Thoracic aorta (tissue), 2 donors: ENCODE measurements around the gene EGFL7. TPM values are rescaled to one million over a fixed set of nuclear protein-coding genes. Genes with fewer than 3 reads are reported as not detected.

Experiments used
- ATAC-seq: fragments of 150-250 bp; one replicate; pipeline ENCODE4 v1.8.0; 2017; ENCODE audit warnings: low read depth; ENCODE audit not compliant: insufficient number of reproducible peaks, low FRiP score
- DNase-seq: peaks from one replicate; pipeline ENCODE4 v3.0.0-alpha.2; 2020; ENCODE audit warnings: low spot score
- H3K27ac ChIP-seq, 2 donors: fragments of 200-600 bp; sonication (generic); 1 replicate in 1 of 2; 2 replicates in 1 of 2; pipeline ENCODE4 v1.5.1; 2016; ENCODE audit warnings: mild to moderate bottlenecking in 2 of 2, moderate library complexity in 2 of 2
- H3K27me3 ChIP-seq: fragments of 200-600 bp; sonication (generic); replicated peaks from 2 replicates; pipeline ENCODE4 v1.6.0; 2016; ENCODE audit warnings: mild to moderate bottlenecking; ENCODE audit not compliant: insufficient read depth
- H3K36me3 ChIP-seq: fragments of 200-600 bp; sonication (generic); one replicate; pipeline ENCODE4 v1.5.1; 2016
- H3K4me1 ChIP-seq, 2 donors: fragments of 200-600 bp; sonication (generic); 1 replicate in 1 of 2; 2 replicates in 1 of 2; pipeline versions ENCODE4 v1.5.1 to v1.6.0; 2016; ENCODE audit warnings: low read depth in 2 of 2, mild to moderate bottlenecking in 1 of 2; ENCODE audit not compliant: control insufficient read depth in 1 of 2
- H3K4me3 ChIP-seq: fragments of 200-600 bp; sonication (generic); 2 replicates; pipeline ENCODE4 v1.5.1; 2016; ENCODE audit warnings: mild to moderate bottlenecking
- H3K9me3 ChIP-seq: fragments of 200-600 bp; sonication (generic); 2 replicates; pipeline ENCODE4 v1.5.1; 2016
- CTCF ChIP-seq: fragments of 200-600 bp; sonication (generic); IDR thresholded peaks from one replicate; pipeline ENCODE4 v1.5.1; 2019; ENCODE audit warnings: antibody characterized with exemption
- total RNA-seq, 2 donors: library from RNA; depleted of rRNA; stranded (reverse); fragments of >200 nt; gene quantifications; one replicate each; pipeline versions ENCODE4 v1.1.0 to v1.2.3, GENCODE V29; 2016

Gene EGFL7
- total RNA-seq, 2 donors from 2014 or later = 42.0 to 56.5 TPM

DNA sequence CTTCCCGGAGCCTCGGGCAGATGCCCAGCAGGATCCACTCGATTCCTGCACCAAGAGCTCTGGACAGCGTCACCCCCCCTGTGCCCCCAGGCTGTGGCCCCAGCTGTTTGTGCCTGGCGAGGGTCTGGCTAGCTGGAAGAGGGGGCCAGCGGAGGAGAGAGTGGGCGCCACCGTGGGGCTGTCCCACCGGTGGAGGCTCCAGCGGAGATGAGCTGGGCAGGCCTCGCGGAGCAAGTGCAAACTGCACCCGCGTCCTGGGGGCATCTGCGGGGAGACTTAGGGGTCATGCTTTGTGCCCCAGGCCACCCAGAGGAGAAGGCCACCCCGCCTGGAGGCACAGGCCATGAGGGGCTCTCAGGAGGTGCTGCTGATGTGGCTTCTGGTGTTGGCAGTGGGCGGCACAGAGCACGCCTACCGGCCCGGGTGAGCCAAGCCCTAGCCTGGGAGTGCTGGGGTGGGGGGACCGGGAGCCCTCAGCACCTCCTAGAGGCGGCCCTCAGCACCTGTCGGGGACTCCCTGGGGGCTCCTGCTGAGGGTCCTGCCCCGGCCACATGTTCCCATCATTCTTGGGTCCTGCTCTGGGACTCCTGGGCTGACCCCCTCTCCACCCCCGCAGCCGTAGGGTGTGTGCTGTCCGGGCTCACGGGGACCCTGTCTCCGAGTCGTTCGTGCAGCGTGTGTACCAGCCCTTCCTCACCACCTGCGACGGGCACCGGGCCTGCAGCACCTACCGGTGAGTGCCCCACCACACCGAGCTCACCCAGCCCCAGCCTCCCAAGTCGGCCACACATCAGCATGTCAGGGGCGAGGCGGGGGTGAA lies 5.4 kb downstream of the EGFL7 start:
- ATAC-seq (no peak), DNase-seq (no peak)
- H3K27ac ChIP-seq = no peak overlapping the region
- H3K4me1 ChIP-seq = peaks cover 0 to 17% of the 10 kb centered on the region in 2 donors
- H3K36me3 ChIP-seq = no peaks in the 10 kb centered on the region
- H3K9me3 ChIP-seq = no peaks in the 10 kb centered on the region
- TF ChIP-seq CTCF = no peak
- H3K4me3 ChIP-seq = peak overlapping the region; percentile 62
- H3K27me3 ChIP-seq = no peaks in the 10 kb centered on the region

- H3K36me3 ChIP-seq = peaks cover 2% of the 10 kb centered on the region
- DNase-seq (no peak), ATAC-seq (no peak)
- no peaks in the 10 kb centered on the region for H3K9me3 ChIP-seq
- TF ChIP-seq CTCF = no peak
- H3K4me3 ChIP-seq = no peak overlapping the region
- H3K4me1 ChIP-seq = peaks cover 0 to 17% of the 10 kb centered on the region in 2 donors
- H3K27me3 ChIP-seq = no peaks in the 10 kb centered on the region
- no peak overlapping the region for H3K27ac ChIP-seq
These were observed 6.5 kb downstream of the EGFL7 start for GRCh38 chr9:136668983-136669790.

- H3K4me3 ChIP-seq = no peak overlapping the region
- H3K9me3 ChIP-seq = no peaks in the 10 kb centered on the region
- H3K27me3 ChIP-seq = no peaks in the 10 kb centered on the region
- H3K27ac ChIP-seq = no peak overlapping the region
- peaks cover 5% of the 10 kb centered on the region for H3K36me3 ChIP-seq
- DNase-seq = no peak
- H3K4me1 ChIP-seq = peaks cover 0 to 14% of the 10 kb centered on the region in 2 donors
- no peak for ATAC-seq
- no peak for TF ChIP-seq CTCF
These were observed 7.2 kb downstream of the EGFL7 start for GRCh38 chr9:136669791-136670464.

DNA sequence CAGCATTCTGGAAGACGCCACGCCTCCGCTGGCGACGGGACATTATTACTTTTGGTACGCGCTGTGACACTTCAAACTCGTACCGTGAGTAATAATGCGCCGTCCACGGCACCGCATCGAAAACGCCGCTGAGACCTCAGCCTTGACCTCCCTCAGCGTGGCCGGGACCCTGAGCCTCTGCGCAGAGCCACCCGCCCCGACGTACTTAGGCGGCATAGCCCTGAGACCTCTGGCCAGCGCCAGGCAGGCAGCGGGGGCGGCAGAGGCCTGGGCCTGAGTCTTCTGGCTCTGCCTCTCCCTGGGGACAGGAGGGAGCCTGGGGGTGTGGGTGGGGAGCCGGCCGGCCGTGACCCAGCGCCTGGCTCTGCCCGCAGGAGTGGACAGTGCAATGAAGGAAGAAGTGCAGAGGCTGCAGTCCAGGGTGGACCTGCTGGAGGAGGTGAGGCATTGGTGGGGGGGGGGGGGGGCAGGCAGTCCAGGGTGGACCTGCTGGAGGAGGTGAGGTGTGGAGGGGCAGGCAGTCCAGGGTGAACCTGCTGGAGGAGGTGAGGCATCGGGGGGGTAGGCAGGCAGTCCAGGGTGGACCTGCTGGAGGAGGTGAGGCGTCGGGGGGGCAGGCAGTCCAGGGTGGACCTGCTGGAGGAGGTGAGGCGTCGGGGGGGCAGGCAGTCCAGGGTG lies 8.0 kb downstream of the EGFL7 start:
- H3K9me3 ChIP-seq = no peaks in the 10 kb centered on the region
- no peaks in the 10 kb centered on the region for H3K27me3 ChIP-seq
- H3K4me3 ChIP-seq = no peak overlapping the region
- TF ChIP-seq CTCF = no peak
- H3K4me1 ChIP-seq = peaks cover 0 to 9% of the 10 kb centered on the region in 2 donors
- DNase-seq (no peak), ATAC-seq (no peak)
- H3K27ac ChIP-seq = no peak overlapping the region
- peaks cover 5% of the 10 kb centered on the region for H3K36me3 ChIP-seq
